Measurements from ENCODE around the gene CTNNA3. TPM values are rescaled to one million over a fixed set of nuclear protein-coding genes. Genes with fewer than 3 reads are reported as not detected.

Gene CTNNA3
- total RNA-seq, 2 donors from 2014 or later = not detected

DNA sequence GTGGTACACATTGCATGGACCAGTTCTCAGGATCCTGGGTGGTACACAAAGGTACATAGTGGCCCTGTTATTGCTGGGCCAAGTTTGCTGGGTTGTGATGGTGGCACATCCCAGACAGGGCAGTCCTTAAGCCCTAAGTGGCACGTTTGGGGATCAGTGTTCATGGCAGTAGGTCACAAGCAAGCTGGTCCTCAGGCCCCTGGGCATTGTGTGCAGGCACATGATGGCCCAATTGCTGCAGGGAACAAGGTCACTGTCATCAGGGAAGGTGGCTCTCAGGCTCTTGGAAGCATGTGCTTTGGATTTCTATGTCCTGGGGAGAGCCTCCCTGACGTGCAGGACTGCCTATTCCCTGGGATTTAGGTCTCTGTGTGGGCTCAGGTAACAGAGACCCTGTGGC, 1182.5 kb downstream of the CTNNA3 start:
- H3K4me3 Mint-ChIP-seq = no peak overlapping the region
- no peak overlapping the region for H3K27ac Mint-ChIP-seq
- H3K27me3 Mint-ChIP-seq = no peaks in the 10 kb centered on the region

DNA sequence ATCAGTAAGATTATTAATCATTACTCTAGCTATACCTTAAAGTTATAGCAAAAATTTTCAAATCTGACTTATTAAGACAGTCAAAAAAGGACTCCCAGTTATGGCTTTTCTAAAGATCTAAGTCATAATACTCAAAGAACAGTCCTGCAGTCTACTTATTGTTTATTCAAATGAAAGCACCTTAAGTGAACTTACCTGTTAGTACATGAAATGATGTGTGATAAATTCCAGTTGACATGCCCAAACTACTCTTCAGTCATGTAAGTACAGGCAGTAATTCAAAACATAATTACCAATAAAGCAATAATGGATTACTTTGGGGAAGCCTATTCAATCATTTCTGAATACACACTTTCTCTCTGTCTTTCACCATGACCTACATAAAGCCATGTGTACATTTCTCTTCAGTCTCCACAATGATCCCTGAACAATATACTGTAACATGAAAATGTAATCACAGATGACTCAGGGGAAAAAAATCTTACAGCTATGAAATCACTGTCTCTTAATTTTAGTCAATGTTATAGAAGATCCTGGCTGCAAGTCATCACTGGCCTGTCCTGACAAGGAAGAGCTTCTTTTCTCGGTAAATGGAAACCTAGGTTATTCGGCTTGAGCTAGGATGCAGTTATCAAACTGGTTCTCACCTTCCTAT, 1190.9 kb downstream of the CTNNA3 start:
- Mint-ChIP-seq H3K9me3 (peaks cover 12% of the 10 kb centered on the region), H3K4me1 (ENCODE audit: low read depth in 2 of 2) (no peaks in the 10 kb centered on the region), H3K27me3 (no peaks in the 10 kb centered on the region), H3K36me3 (no peaks in the 10 kb centered on the region), H3K27ac (no peak overlapping the region), H3K4me3 (no peak overlapping the region)
- DNase-seq (ENCODE audit: low spot score) (no peak), ATAC-seq (no peak)

More for the DNA sequence above, 1182.5 kb downstream of the CTNNA3 start:
- Mint-ChIP-seq H3K36me3 (no peaks in the 10 kb centered on the region), H3K4me1 (ENCODE audit: low read depth in 2 of 2) (no peaks in the 10 kb centered on the region), H3K9me3 (peaks cover 16% of the 10 kb centered on the region)
- DNase-seq (ENCODE audit: low spot score) (no peak), ATAC-seq (no peak)

DNA sequence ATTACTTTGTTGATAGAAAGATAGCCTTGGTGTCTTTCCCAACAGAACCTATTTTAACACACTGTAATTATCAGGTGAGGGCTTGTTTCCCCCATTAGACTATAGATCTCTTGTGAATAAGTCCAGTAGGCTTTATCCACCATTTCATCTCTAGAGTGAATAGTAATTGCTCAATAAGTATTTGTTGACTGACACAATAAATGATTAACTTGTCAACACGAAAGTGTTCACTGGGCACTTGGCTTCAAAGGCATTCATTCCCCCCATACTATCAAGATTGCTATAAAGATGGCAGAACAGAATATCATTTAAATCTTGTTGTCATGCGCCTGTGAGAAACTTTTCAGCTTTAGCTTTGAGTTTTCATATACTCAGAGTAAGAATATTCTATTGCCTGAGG, 1194.6 kb downstream of the CTNNA3 start:
- peaks cover 7% of the 10 kb centered on the region for H3K9me3 Mint-ChIP-seq
- no peaks in the 10 kb centered on the region for H3K27me3 Mint-ChIP-seq
- H3K36me3 Mint-ChIP-seq = no peaks in the 10 kb centered on the region
- H3K27ac Mint-ChIP-seq = no peak overlapping the region
- no peak for DNase-seq (ENCODE audit: low spot score)
- no peak overlapping the region for H3K4me3 Mint-ChIP-seq
- no peak for ATAC-seq
- H3K4me1 Mint-ChIP-seq (ENCODE audit: low read depth in 2 of 2) = no peaks in the 10 kb centered on the region

DNA sequence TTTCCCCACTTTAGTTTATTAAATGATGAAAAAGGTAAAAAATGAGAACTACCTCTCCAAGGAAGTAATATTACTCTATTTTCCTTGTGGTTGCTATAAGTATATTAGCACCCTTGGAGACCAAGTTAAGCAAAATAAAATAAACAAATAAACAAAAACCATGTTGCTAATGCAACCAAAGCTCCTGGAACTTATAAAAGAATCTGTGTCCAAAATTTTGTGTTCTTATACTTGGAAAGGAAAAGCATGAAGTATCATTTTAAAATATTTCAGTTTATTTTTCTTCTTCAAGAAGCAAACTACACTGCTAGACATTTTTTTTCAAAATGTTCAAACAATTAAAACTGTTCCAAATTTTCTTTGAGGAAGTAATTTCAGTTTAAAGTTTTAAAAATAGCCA, 1212.0 kb downstream of the CTNNA3 start:
- Mint-ChIP-seq H3K9me3 (peaks cover 11% of the 10 kb centered on the region), H3K4me3 (no peak overlapping the region), H3K36me3 (no peaks in the 10 kb centered on the region), H3K27ac (no peak overlapping the region), H3K27me3 (no peaks in the 10 kb centered on the region), H3K4me1 (ENCODE audit: low read depth in 2 of 2) (no peaks in the 10 kb centered on the region)
- DNase-seq (ENCODE audit: low spot score) (no peak), ATAC-seq (no peak)

DNA sequence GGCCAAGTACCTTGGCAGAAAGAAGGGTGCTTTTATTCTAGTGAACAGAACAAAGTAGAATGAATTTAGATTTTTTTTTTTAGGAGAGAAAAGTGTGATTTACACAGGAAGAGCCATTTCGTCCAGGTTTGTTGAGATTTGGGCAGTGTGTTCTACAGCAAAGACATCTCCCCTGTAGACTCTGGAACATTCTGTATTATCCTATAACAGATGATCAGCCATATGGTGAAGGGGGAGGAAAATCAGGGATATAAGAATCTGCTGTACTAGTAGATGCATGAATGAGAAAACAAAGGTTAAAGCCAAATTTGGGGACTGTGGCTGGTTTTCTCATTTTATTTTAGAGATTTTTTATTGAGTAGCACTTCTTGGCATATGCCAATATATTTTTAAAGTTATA, 1223.8 kb downstream of the CTNNA3 start:
- DNase-seq (ENCODE audit: low spot score) = no peak
- Mint-ChIP-seq H3K27ac (no peak overlapping the region), H3K4me1 (ENCODE audit: low read depth in 2 of 2) (no peaks in the 10 kb centered on the region), H3K36me3 (peaks cover 4% of the 10 kb centered on the region), H3K9me3 (peaks cover 21% of the 10 kb centered on the region), H3K4me3 (no peak overlapping the region), H3K27me3 (no peaks in the 10 kb centered on the region)
- ATAC-seq = no peak

DNA sequence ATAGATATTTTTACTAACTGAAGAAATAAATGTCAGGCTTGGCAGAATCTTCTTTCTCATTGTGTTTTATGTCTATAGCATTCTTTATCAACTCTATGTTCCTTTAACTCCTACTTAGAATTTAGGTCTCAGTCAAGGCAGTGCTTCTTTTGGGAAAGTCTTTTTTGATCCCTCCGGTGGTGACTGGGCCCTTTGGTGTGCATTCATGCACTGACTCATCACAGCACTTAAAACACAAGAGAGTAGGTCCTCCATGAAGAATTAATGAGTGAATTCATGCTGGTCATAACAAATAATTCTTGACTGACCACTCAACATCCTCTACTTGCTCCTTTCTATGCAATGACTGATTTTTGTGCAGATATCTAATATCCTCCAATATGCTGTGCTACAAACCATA, 1229.0 kb downstream of the CTNNA3 start:
- ATAC-seq (no peak), DNase-seq (ENCODE audit: low spot score) (no peak)
- Mint-ChIP-seq H3K9me3 (peaks cover 19% of the 10 kb centered on the region), H3K4me3 (no peak overlapping the region), H3K27ac (no peak overlapping the region), H3K4me1 (ENCODE audit: low read depth in 2 of 2) (no peaks in the 10 kb centered on the region), H3K27me3 (no peaks in the 10 kb centered on the region), H3K36me3 (no peaks in the 10 kb centered on the region)

DNA sequence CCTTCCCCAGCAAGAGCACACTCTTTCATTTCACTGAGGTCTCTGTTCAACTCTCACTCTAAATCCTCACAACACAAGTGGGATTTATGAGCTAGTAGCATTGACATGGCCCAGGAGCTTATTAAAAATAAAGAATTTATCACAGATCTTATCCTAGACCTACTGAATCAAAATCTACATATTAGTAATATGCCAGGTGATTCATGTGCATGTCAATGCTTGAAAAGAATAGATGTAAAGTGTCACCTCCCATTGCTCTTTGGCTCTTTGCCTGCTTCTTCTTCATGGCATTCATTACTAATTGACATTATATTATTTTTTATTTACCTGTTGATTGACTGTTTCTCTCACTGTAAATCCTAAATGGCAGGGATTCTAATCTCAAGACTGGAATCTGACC, 1229.4 kb downstream of the CTNNA3 start:
- H3K27me3 Mint-ChIP-seq = no peaks in the 10 kb centered on the region
- no peak overlapping the region for H3K27ac Mint-ChIP-seq
- H3K4me3 Mint-ChIP-seq = no peak overlapping the region
- ATAC-seq (no peak), DNase-seq (ENCODE audit: low spot score) (no peak)
- no peaks in the 10 kb centered on the region for H3K4me1 Mint-ChIP-seq (ENCODE audit: low read depth in 2 of 2)
- peaks cover 15% of the 10 kb centered on the region for H3K9me3 Mint-ChIP-seq
- no peaks in the 10 kb centered on the region for H3K36me3 Mint-ChIP-seq

DNA sequence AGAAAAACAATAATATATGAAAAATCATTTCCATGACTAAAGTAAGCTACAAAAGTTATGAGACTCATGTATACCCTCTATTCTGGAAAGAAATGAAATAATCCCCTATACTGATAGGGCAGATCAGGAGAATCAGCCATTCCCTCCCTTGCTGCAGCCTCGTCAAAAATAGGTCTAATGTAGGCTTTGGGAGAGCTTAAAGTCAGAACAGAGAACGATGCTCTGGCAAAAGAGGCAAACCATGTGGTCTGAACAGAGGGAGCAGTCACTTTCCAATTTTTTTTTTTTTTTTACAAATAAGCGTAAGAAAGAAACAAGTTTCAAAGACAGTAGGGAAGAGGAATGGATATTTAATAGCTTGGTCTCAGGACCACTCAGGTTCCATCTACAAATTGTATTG, 1232.4 kb downstream of the CTNNA3 start:
- H3K36me3 Mint-ChIP-seq = no peaks in the 10 kb centered on the region
- H3K4me1 Mint-ChIP-seq (ENCODE audit: low read depth in 2 of 2) = no peaks in the 10 kb centered on the region
- no peak overlapping the region for H3K27ac Mint-ChIP-seq
- H3K4me3 Mint-ChIP-seq = no peak overlapping the region
- DNase-seq (ENCODE audit: low spot score) (no peak), ATAC-seq (no peak)
- no peaks in the 10 kb centered on the region for H3K27me3 Mint-ChIP-seq
- H3K9me3 Mint-ChIP-seq = peaks cover 22% of the 10 kb centered on the region

DNA sequence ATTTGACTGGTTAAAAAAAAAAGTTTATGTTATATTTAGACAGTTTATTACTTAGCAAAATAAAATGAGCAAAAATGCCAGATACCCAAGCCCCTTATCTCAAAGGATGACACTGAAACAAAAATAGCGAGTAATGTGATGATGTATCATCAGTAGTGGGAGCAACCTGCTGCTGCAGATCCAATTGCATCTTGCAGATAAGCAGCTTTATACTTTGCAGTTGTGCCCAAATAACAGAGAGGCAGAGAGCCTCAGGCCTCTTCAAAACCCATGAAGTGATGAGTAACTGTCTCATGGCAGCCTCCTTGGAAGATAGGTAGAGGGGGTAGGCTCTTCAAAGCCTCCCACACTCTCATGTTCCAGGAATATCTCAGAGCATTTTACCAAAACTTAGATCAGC, 1238.4 kb downstream of the CTNNA3 start:
- DNase-seq (ENCODE audit: low spot score) (no peak), ATAC-seq (no peak)
- H3K4me1 Mint-ChIP-seq (ENCODE audit: low read depth in 2 of 2) = no peaks in the 10 kb centered on the region
- peaks cover 10% of the 10 kb centered on the region for H3K36me3 Mint-ChIP-seq
- H3K27me3 Mint-ChIP-seq = no peaks in the 10 kb centered on the region
- H3K27ac Mint-ChIP-seq = no peak overlapping the region
- H3K4me3 Mint-ChIP-seq = no peak overlapping the region
- peaks cover 19% of the 10 kb centered on the region for H3K9me3 Mint-ChIP-seq

DNA sequence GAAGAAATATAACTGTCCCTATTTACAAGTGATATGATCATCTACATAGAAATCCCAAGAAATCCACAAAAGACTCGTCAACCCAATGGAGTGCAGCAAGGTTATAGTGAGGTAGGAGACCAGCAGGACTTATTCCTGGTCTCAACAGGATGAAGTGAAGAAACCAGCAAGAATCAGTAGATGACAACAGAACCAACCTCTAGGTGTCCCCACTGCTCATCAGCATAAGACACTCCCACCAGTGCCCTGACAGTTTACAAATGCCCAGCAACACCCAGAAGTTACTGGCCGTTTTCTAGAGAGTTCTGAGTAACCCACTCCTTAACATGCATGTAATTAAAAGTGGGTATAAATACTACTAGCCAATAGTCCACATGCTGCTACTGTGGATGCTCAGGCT, 1240.7 kb downstream of the CTNNA3 start:
- Mint-ChIP-seq H3K27me3 (no peaks in the 10 kb centered on the region), H3K4me3 (no peak overlapping the region), H3K9me3 (peaks cover 19% of the 10 kb centered on the region), H3K27ac (no peak overlapping the region), H3K4me1 (ENCODE audit: low read depth in 2 of 2) (no peaks in the 10 kb centered on the region), H3K36me3 (peaks cover 10% of the 10 kb centered on the region)
- DNase-seq (ENCODE audit: low spot score) (no peak), ATAC-seq (no peak)

DNA sequence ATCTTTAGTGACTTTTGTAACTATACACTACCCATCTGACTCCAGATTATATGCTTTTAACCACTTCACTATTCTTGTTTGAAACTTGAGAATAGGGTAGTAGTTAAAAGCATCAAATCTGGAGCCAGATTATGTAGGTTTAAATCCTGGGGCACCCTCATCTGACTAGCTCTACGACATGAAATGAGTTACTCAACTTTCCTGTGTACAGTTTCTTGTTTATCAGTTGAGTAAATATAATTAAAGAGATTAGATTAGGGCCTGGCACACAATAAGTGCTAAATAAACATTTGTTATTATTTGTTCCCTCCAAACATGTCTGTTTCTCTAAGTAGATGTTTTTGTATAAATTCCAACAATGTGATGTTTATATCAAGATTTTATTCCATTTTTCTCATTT, 1255.4 kb downstream of the CTNNA3 start:
- Mint-ChIP-seq H3K36me3 (peaks cover 18% of the 10 kb centered on the region), H3K4me1 (ENCODE audit: low read depth in 2 of 2) (no peaks in the 10 kb centered on the region)
- ATAC-seq = no peak

DNA sequence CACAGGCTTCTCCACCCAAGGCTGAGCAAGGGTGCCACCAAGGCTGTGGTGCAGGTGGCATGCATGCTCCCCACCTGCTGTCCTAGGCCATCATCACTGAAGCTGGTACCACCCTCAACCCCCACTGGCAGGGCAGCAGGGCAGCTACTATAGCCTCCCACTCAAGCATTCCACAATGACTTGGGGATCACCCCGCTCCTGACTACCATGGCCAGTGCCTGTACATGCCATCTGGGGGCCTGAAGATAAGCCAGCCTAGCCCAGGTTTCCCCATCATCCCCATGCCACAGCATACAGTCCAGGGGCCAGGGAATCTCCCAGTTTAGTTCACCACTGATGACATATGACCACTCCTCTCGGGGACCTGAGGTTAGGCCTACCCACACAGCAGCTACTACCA, 1281.1 kb downstream of the CTNNA3 start:
- H3K27me3 Mint-ChIP-seq = no peaks in the 10 kb centered on the region
- no peak overlapping the region for H3K4me3 Mint-ChIP-seq
- DNase-seq (ENCODE audit: low spot score) (no peak), ATAC-seq (no peak)
- no peaks in the 10 kb centered on the region for H3K4me1 Mint-ChIP-seq (ENCODE audit: low read depth in 2 of 2)
- peaks cover 20% of the 10 kb centered on the region for H3K9me3 Mint-ChIP-seq
- peaks cover 10% of the 10 kb centered on the region for H3K36me3 Mint-ChIP-seq
- H3K27ac Mint-ChIP-seq = no peak overlapping the region

More for the DNA sequence above, 1255.4 kb downstream of the CTNNA3 start:
- DNase-seq (ENCODE audit: low spot score) = no peak
- Mint-ChIP-seq H3K27ac (no peak overlapping the region), H3K27me3 (no peaks in the 10 kb centered on the region), H3K4me3 (no peak overlapping the region), H3K9me3 (peaks cover 34% of the 10 kb centered on the region)

DNA sequence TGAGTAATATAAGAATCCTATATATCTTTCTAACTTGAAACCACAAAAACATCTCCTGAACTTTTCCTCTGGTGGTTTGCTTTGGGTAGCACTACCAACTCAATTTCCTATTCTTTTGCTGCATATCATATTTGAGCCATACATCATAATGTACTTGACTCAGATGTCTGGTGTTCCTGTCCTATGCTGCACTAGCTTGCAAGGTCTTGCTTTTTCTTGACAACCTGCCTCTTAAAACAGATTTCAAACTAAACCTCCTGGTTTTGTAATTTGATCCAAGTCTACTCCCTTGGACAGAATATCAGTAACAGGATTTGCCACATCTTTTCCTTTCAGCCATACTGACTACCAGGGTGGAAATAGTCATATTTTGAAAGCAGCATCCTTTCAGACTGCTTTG, 1290.4 kb downstream of the CTNNA3 start:
- H3K36me3 Mint-ChIP-seq = no peaks in the 10 kb centered on the region
- H3K4me1 Mint-ChIP-seq (ENCODE audit: low read depth in 2 of 2) = no peaks in the 10 kb centered on the region
- no peak overlapping the region for H3K4me3 Mint-ChIP-seq
- H3K27ac Mint-ChIP-seq = no peak overlapping the region
- DNase-seq (ENCODE audit: low spot score) (no peak), ATAC-seq (no peak)
- peaks cover 12% of the 10 kb centered on the region for H3K9me3 Mint-ChIP-seq
- no peaks in the 10 kb centered on the region for H3K27me3 Mint-ChIP-seq

DNA sequence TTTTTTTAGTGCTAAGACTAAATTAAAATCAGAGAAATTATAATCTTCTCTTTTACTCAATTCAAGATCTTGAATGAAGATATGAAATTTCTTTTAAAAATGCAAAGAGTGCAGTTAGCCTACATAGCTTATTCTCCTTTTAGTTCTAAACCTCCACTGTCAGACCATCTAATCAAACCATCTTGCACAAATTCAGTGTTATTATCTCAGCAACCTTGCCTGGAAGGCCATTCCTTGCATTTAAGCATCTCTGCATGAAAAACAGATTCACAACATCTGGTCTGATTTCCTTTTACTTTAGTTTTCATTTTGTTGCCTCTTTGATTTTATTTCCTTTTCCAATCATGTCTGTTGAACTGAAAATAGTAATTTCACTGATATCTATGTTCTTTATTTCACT, 1297.3 kb downstream of the CTNNA3 start:
- Mint-ChIP-seq H3K4me1 (ENCODE audit: low read depth in 2 of 2) (no peaks in the 10 kb centered on the region), H3K4me3 (no peak overlapping the region), H3K9me3 (peaks cover 8% of the 10 kb centered on the region), H3K27me3 (no peaks in the 10 kb centered on the region), H3K27ac (no peak overlapping the region), H3K36me3 (no peaks in the 10 kb centered on the region)
- ATAC-seq = no peak
- DNase-seq (ENCODE audit: low spot score) = no peak

DNA sequence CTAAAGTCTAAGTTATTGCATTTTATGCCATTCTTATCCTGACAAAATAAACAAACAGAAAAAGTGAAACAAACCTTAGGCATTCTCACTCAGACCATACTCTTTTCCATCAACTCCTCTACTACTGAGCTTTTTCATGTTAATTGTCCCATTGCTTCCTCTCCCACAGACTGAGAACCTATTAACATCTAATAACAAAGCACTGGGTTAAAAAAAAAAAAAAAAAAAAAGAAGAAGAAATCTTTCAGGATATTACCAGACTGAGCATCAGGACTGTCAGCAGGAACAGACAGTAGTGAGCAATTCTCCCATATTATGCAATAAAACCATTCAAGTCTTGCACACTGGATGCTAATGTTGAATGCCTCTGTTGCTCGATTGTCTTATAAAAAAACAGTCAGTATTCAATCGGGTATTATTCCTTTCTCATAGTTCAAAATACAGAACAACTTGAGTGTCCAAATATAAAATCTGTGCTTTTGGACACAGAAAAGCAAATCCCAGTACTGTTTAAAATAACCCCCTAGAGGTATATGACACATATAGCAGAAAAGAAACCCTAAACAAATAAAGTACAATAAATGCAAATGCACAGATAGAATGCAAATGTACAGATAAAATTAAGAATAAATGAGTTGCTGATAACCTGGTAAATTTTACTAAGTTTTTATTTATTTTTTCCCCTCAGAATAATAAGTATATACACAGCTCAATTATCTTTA, 1301.5 kb downstream of the CTNNA3 start:
- H3K4me1 Mint-ChIP-seq (ENCODE audit: low read depth in 2 of 2) = no peaks in the 10 kb centered on the region
- H3K36me3 Mint-ChIP-seq = no peaks in the 10 kb centered on the region
- H3K4me3 Mint-ChIP-seq = no peak overlapping the region
- no peaks in the 10 kb centered on the region for H3K27me3 Mint-ChIP-seq
- peaks cover 4% of the 10 kb centered on the region for H3K9me3 Mint-ChIP-seq
- DNase-seq (ENCODE audit: low spot score) (no peak), ATAC-seq (no peak)
- H3K27ac Mint-ChIP-seq = no peak overlapping the region

All from natural killer cell treated with Interleukin-12 subunit alpha and Interleukin-12 subunit beta and Interleukin-15 and Interleukin-18, amount 100 ng/mL, for 72 hours (primary cell).